IMR-90 (cell line): Measurements from ENCODE around the gene F10.

Experiments used
- BHLHE40 ChIP-seq: fragments of 150-350 bp; IDR thresholded peaks from 2 replicates; pipeline ENCODE4 v1.6.1; 2016; ENCODE audit warnings: mild to moderate bottlenecking, low read depth, low read length
- CEBPB ChIP-seq: IDR thresholded peaks from 2 replicates; pipeline ENCODE4 v1.6.1; 2012; ENCODE audit warnings: low read depth, low read length, improper control_type of control experiment
- CTCF ChIP-seq: conservative IDR thresholded peaks from 2 replicates; pipeline ENCODE4 v1.5.1; 2012; ENCODE audit warnings: mild to moderate bottlenecking, low read depth, low read length, improper control_type of control experiment
- ELK1 ChIP-seq: fragments of 150-350 bp; IDR thresholded peaks from 2 replicates; pipeline ENCODE4 v1.6.1; 2016; ENCODE audit warnings: low read depth, mild to moderate bottlenecking, low read length, moderate library complexity, borderline replicate concordance
- MAFK ChIP-seq: IDR thresholded peaks from 2 replicates; pipeline ENCODE4 v1.6.1; 2012; ENCODE audit warnings: low read depth, low read length, improper control_type of control experiment
- MAZ ChIP-seq: IDR thresholded peaks from 2 replicates; pipeline ENCODE4 v1.6.1; 2012; ENCODE audit warnings: low read depth, mild to moderate bottlenecking, low read length, improper control_type of control experiment, moderate library complexity, borderline replicate concordance
- MXI1 ChIP-seq: IDR thresholded peaks from 2 replicates; pipeline ENCODE4 v1.6.1; 2012; ENCODE audit warnings: low read depth, mild to moderate bottlenecking, low read length, moderate library complexity, borderline replicate concordance
- POLR2A ChIP-seq: IDR thresholded peaks from 2 replicates; pipeline ENCODE4 v1.6.1; 2012; ENCODE audit warnings: mild to moderate bottlenecking, low read depth, low read length
- RAD21 ChIP-seq: IDR thresholded peaks from 2 replicates; pipeline ENCODE4 v1.6.1; 2012; ENCODE audit warnings: low read length, improper control_type of control experiment
- RCOR1 ChIP-seq: IDR thresholded peaks from 2 replicates; pipeline ENCODE4 v1.6.1; 2012; ENCODE audit warnings: mild to moderate bottlenecking, low read length, improper control_type of control experiment; ENCODE audit not compliant: insufficient replicate concordance
- RFX5 ChIP-seq: IDR thresholded peaks from 2 replicates; pipeline ENCODE4 v1.8.0; 2012; ENCODE audit warnings: low read depth, mild to moderate bottlenecking, low read length, moderate library complexity
- SMC3 ChIP-seq: fragments of 150-350 bp; IDR thresholded peaks from 2 replicates; pipeline ENCODE4 v1.6.1; 2016; ENCODE audit warnings: low read depth, mild to moderate bottlenecking, antibody characterized with exemption, low read length, moderate library complexity
- USF2 ChIP-seq: fragments of 150-350 bp; IDR thresholded peaks from 2 replicates; pipeline ENCODE4 v1.6.1; 2017; ENCODE audit warnings: mild to moderate bottlenecking, antibody characterized with exemption, low read length, low read depth

- TF ChIP-seq CTCF (no peak), MAZ (no peak), USF2 (no peak), POLR2A (no peak), RAD21 (no peak), RCOR1 (no peak), CEBPB (no peak), BHLHE40 (no peak), RFX5 (no peak), MXI1 (no peak), ELK1 (no peak), SMC3 (no peak), MAFK (no peak)
Observed at GRCh38 chr13:113086991-113087922, 35.3 kb upstream of the F10 start.
